Bronchial epithelial cell (primary cell): ENCODE data around the gene HERC6. TPM values are rescaled to one million over a fixed set of nuclear protein-coding genes. Genes with fewer than 3 reads are reported as not detected.
A peak's percentile ranks its signal among the peaks of the same experiment; 100 is the strongest.

Source experiments
- DNase-seq: peaks from one replicate; pipeline ENCODE4 v3.0.0-alpha.2; 2010; ENCODE audit warnings: low read depth
- FAIRE-seq: peaks from 2 replicates; lab custom pipeline; 2011; peaks lifted over from hg19 to GRCh38; lab: Jason Lieb, UNC
- H3K27me3 ChIP-seq: 2 replicates; pipeline ENCODE4 v1.5.1; 2011; ENCODE audit warnings: low read length; ENCODE audit not compliant: control insufficient read depth, insufficient read depth
- H3K36me3 ChIP-seq: 2 replicates; pipeline ENCODE4 v1.5.1; 2011; ENCODE audit warnings: low read length; ENCODE audit not compliant: control insufficient read depth, insufficient read depth
- H3K4me3 ChIP-seq: 2 replicates; pipeline ENCODE4 v1.5.1; 2011; ENCODE audit warnings: mild to moderate bottlenecking, low read depth, low read length, control low read depth
- total RNA-seq: library from RNA; depleted of rRNA; stranded (reverse); fragments of >200 nt; gene quantifications from 2 replicates; pipeline ENCODE4 v1.2.1, GENCODE V29; 2014
- TF ChIP-seq, protein P1 (sequence below): IDR thresholded peaks from 2 replicates; pipeline ENCODE4 v1.5.1; 2011; ENCODE audit warnings: mild to moderate bottlenecking, moderate library complexity, low read length, control low read depth, inconsistent platforms; ENCODE audit not compliant: insufficient read depth, severe bottlenecking

The HERC6 gene
- total RNA-seq, 1 donor from 2014 or later: 1.1 TPM

- DNase-seq (no peak), FAIRE-seq (no peak)
- H3K36me3 ChIP-seq: no peaks in the 10 kb centered on the region
- TF ChIP-seq, protein P1, sequence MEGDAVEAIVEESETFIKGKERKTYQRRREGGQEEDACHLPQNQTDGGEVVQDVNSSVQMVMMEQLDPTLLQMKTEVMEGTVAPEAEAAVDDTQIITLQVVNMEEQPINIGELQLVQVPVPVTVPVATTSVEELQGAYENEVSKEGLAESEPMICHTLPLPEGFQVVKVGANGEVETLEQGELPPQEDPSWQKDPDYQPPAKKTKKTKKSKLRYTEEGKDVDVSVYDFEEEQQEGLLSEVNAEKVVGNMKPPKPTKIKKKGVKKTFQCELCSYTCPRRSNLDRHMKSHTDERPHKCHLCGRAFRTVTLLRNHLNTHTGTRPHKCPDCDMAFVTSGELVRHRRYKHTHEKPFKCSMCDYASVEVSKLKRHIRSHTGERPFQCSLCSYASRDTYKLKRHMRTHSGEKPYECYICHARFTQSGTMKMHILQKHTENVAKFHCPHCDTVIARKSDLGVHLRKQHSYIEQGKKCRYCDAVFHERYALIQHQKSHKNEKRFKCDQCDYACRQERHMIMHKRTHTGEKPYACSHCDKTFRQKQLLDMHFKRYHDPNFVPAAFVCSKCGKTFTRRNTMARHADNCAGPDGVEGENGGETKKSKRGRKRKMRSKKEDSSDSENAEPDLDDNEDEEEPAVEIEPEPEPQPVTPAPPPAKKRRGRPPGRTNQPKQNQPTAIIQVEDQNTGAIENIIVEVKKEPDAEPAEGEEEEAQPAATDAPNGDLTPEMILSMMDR: no peak
- H3K4me3 ChIP-seq: no peak overlapping the region
- H3K27me3 ChIP-seq: no peaks in the 10 kb centered on the region
Observed at GRCh38 chr4:88452912-88453311, 74.3 kb downstream of the HERC6 start.

GRCh38 chr4:88456670-88457306, 78.1 kb downstream of the HERC6 start, which contains the start of gene HERC5:
Gene HERC5, plus strand, starts transcription at chr4:88457119. Its CDS starts 151 bp downstream, at chr4:88457270.
- no peaks in the 10 kb centered on the region for H3K36me3 ChIP-seq
- no peak for FAIRE-seq
- TF ChIP-seq, protein P1: peak; percentile 82
- DNase-seq: peak; percentile 80
- peaks cover 2% of the 10 kb centered on the region for H3K27me3 ChIP-seq
- peak within 1 kb of the TSS; percentile 36 for H3K4me3 ChIP-seq

GRCh38 chr4:88457307-88458103, 78.9 kb downstream of the HERC6 start:
- H3K27me3 ChIP-seq: peaks cover 2% of the 10 kb centered on the region
- H3K4me3 ChIP-seq: peak overlapping the region; percentile 36
- FAIRE-seq (no peak), DNase-seq (no peak)
- TF ChIP-seq, protein P1: no peak
- H3K36me3 ChIP-seq: no peaks in the 10 kb centered on the region

- H3K27me3 ChIP-seq: peaks cover 2% of the 10 kb centered on the region
- TF ChIP-seq, protein P1: no peak
- H3K36me3 ChIP-seq: no peaks in the 10 kb centered on the region
- FAIRE-seq (no peak), DNase-seq (no peak)
- no peak overlapping the region for H3K4me3 ChIP-seq
Observed at GRCh38 chr4:88458104-88458740, 79.6 kb downstream of the HERC6 start.

- FAIRE-seq: no peak
- H3K4me3 ChIP-seq: no peak overlapping the region
- no peak for DNase-seq
- no peaks in the 10 kb centered on the region for H3K27me3 ChIP-seq
- no peaks in the 10 kb centered on the region for H3K36me3 ChIP-seq
- TF ChIP-seq, protein P1: no peak
Observed at GRCh38 chr4:88465653-88466192, 87.1 kb downstream of the HERC6 start.
